NCI-H1048 (cell line): Measurements from ENCODE around the gene MAPK11.

ENCODE experiments used
- DNase-seq: peaks from one replicate; lab custom pipeline; 2025; lab: John Stamatoyannopoulos, UW

Gene MAPK11

DNA sequence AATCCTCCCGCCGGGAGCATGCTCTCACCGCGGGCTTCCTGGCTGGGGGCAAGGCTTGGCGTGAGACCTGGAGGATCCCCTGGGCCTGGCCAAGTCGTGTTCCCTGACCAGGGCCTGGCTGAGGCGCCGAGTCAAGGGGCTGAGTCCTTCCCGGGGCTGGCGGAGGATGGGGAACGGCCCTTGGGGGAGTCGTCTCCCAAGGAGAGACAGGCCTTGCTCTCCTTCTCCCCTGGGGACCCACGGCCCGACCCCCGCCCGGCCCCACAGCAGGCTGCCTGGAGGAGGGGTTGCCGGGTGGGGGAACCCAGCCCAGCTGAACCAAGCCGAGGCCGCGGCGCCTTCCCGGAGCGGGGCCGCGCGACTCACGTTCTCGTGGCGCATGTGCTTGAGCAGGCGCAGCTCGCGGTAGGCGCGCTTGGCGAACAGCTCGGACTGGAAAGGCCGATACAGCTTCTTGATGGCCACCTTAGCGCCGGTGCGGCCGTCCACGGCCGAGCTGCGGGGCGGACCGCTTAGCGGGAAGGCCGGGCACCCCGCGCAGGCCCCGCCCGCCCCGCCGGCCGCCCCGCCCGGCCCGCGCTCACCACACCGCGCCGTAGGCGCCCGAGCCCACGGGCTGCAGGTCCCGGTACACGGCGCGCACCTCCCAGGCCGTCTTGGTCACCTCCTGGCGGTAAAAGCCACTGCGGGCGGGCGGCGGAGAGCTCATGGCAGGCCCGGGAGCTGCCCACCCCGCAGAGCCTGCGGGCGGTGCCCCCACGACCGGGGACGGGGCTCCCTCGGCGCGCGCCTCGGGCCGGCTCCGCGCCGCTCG is 9.2 kb downstream of the MAPK11 start:
- no peak for DNase-seq

DNA sequence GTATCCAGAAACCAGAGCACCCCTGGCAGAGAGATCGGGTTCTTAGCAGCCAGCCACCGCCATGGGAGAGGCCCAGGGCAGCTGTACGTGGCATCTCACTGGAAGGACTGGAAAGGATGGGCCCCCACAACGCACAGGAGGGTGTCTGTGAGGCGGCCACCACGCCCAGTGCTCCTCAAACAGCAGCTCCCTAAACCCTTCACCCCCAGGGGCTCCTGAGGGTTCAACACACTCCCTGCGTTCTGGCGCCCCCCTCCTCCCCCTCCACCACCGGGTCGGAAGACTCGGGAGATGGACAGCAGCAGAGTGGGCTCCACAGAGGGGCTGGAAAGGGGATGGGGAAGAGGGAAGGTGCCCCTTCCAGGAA is 9.8 kb downstream of the MAPK11 start:
- DNase-seq, result no peak

DNA sequence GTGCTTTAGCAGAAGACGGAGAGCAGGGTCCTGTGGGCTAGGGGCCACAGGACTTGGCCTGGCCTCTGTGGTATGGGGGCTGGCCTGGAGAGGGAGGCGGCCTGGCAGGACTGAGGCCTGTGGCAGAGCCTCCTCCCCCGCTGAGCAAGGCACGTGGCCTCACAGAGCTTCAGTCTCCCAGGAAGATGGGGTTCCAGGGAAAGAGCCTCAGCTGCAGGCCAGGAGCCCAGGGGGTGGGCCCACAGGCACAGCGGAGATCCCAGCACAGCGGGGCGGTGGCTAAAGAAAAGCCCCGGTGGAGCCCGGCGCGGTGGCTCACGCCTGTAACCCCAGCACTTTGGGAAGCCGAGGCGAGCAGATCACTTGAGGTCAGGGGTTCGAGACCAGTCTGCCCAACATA is 10.9 kb downstream of the MAPK11 start:
- no peak for DNase-seq

DNA sequence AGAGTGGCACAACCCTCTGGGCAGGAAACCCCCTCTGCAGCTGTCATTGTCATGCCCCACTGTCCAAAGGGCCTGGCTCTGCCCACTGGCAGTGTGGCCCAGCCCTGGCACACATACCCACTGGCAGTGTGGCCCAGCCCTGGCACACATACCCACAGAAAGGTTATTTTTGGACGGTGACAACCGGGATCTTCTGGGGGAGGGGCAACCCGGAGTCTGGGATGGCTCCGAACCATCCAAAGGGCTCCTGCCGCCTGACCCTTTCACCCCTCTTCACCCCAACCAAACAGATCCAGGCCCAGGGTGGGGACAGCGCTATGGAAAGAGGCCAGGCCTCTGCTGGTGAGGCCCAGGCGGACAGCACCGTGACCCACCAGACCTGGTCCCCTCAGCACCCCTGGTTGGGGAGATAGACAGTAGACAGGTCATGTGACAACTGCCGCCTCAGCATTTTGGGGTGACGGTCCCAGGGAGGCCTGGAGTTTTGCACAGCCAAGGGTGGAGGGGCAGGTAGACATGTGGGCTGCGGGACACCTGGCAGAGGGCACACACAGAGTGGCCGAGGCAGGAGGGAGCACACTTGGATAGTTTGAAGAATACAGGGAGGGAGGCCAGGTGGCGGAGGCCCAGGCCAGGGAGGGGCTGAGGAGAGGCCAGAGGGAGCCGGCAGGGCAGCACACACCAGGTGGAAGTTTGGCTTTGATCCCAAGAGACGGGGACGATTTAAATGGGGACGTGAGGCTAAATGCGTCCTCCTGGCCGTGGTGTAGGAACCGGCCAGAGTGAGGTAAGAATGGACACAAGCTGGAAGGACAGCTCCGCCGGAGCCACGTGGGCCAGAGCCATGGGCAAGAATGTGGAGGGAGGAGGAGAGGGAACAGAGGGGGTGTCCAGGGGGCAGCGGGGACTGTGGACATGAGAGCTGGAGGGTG is 11.6 kb downstream of the MAPK11 start:
- no peak for DNase-seq

DNA sequence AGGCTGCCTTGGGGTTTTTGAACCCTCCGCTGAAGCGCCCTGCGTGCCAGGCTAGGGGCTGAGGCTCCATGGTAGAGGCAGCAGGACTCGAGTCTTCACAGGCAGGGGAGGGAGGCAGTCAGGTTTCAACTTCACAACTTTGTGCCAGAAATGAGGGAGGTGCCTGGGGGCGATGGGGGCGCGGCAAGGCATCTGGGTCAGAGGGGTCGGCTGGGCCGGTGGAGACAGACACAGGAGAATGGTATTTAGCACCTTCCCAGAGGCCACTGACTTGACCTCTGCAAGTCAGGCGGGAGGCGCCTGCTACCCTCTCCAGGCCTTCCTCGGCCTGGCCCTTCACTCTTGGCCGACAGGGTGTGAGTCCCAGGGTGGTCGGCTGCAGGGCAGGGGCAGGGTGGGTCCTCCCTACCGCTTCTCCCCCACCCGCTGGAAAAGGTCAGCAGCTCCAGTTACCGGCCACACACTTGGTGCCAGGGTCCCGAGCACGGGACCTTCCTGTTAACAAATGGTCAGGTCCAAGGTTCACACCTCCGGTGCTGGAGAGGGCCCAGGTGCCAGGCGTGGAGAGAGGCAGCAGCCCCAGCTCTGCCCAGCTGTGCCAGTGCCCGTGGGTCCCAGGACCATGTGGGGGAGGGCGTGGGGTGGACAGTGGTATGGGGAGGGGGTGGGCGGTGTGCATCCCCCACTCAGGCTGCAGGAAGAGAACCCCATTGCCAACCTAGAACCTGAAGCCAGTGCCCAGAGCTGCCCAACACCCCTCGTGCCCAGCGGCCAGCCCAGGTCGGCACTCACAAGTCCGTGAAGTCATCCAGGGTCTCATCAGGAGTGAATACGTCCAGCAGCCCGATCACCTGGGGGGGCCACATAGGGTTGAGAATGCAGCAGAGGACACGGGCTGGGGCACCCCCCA is 12.5 kb downstream of the MAPK11 start:
- no peak for DNase-seq

DNA sequence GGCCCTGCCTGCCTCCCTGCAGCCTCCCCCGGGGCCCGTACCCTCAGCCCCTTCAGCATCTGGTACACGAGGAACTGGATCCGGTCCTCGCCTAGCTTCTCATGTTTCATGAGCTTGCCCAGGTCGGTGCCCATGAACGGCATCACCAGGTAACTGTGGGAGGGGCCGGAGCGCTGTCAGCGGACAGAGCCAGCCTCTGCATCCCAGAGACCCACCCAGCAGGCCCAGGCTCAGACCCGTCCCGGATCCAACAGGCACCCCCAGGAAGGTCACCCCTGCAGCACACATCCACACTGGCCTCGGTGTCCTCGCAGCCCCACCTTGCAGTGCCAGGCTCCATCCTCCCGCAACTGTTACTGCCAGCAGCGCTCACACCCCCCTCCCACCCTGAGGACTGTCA is 13.1 kb downstream of the MAPK11 start:
- DNase-seq, result no peak

DNA sequence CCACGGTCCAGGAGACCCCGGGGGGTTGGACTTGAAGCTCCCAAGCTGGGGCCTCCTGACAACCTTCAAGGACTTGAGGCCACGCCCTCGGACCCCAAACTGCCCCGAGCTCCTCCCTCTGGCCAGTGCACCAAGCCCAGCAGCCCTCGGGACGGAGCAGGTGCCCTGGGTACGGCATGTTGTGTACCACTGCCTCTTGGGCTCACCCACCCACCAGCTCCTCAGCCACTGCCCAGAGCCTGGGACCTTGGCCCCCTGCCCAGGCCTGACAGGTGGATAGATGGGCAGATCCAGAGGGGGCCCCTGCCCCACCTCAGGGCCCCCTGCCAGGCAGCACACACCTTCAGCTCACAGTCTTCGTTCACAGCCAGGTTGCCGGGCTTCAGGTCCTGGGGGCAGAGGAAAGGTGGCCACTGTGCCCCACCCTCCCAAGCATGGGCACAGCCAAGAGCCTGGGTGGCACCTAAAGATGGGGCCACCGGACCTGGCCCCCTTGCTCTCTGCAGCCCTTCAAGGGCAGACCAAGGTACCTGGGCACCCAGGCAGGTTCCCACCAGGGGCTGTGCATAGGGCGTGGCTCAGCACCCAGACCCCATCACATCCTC is 13.8 kb downstream of the MAPK11 start:
- DNase-seq, result no peak

DNA sequence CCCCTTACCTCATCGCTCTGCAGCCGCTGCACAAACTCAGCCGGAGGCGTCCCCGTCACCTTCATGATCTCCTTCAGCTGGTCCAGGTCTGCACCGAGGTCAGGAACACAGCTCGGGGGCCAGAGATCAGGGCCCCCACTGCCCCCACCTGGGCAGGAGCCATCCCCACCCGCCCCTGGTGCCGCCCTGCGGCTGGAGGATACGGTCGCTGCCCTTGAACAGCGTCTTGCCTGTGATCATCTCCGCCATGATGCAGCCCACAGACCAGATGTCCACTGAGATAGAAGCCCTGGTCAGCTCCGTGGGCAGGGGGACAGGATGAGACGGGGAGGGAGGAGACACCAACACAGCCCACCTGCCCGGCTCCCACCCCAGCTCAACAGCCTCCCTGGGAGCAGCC is 14.6 kb downstream of the MAPK11 start:
- no peak for DNase-seq

DNA sequence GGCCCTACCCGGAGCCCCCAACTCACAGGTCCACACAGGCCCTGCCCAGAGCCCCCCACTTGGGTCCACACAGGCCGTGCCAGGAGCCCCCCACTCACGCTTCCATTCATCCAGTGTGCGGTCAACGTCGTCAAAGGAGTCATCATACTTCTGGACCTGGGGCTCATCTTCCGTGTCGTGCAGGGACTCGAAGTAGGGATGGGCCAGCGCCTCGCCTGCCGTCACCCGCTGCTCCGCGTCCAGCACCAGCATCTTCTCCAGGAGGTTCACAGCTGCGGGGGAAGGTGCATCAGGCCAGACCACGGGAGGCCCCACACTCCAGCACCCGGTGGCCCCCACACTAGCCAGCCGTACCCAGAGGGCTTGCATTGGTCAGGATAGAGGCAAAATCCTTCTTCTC is 15.1 kb downstream of the MAPK11 start:
- no peak for DNase-seq

DNA sequence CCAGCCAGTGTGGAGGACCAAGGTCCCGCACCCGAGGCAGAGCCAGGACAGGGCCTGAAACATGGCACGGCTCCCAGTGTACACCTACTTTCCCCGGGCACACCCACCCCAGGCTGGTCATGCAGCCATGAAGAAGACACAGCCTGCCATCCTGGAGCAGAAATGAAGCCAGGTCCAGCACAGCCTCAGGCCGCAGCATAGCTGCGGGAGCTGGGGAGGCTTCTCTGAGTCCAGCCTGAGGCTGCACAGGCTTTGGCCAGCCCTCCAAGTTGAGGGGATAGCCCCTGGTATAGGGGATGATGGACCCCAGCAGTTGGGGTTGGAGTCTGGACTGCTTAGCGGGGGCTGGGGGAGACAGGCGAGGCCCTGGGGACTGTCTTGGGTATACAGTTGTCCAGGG is 16.2 kb downstream of the MAPK11 start:
- no peak for DNase-seq

DNA sequence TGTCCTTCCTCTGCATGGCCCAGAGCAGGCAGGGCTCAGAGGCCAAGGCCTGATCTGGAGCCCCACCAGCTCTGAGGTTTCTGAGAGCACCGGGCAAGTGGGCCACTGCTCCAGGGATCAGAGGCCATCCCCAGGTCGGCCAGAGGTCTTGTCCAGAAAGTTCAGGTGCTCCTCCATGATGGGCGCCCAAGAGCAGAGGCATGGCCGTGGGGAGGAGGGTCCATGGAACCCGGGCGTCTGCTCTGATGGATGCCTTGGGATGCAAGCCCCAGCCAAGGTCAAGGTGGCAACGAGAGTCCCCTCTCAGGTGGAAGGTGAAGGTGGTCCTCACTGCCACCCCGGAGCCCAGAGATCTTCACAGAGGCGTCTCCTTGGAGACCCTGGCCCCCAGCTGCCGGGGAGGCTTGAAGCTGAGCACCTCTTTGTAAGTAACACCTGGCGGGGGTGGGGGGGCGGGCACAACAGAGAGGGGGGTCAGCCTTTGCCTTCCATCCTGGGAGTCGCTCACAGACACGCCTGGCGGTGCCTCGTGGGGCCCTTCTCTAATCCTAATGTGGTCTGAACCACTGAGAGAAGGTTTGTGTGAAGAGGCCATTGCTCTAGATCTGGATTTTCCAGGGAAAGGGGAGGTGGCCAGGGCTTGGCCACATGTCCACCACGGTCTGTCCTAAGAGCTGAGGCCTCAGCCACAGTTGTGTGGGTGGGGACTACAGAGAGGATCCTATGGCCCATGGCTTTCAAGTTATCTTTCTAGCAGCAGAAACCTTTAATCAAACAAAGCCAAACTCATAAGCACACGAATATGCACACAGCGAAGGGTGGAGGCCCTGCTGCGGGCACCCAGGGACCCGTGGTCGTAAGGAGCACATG is 16.9 kb downstream of the MAPK11 start:
- no peak for DNase-seq

DNA sequence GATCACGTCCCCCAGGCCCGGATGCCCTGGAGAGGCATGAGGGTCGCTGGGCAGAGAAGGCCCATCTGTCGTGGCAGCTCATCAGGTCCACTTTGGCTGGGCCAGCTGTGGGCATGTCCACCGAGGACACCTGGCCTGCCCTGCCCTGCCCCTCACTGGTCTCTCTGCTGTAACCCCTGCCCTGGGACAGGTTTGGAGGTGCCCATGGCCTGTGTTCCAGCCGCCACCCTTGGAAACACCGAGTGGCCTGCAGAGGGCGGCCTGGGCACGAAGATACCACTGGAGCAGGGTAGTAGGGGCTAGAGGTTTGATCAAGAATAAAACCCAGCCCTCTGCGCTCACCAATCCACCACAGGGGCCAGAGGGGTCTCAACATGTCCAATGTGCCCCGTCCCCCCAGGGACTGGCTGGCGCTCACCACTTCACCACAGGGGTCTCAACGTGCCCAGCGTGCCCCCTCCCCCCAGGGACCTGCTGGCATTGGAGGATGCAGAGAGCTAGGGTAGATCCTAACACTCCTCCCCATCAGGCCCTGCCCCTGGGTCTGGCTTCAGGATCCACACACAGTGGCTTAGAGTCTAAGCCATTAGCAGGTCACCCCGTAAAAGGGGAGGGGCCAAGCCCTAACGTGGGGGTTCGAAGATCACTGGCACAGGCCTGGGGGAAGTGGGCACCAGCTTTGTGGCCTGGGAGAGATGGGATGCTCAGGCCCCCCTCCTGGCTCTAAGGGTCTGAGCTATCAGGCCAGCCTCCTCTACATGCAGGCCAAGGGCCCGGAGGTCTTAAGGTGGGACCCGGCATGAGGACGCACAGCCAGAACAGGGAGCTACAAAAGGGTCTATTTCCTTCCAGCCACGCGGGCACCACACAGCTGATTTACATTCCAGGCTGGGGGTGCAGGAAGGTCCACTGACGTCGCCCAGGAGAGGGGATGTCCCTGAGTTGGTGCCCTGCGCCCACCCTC is 17.8 kb downstream of the MAPK11 start:
- no peak for DNase-seq

DNA sequence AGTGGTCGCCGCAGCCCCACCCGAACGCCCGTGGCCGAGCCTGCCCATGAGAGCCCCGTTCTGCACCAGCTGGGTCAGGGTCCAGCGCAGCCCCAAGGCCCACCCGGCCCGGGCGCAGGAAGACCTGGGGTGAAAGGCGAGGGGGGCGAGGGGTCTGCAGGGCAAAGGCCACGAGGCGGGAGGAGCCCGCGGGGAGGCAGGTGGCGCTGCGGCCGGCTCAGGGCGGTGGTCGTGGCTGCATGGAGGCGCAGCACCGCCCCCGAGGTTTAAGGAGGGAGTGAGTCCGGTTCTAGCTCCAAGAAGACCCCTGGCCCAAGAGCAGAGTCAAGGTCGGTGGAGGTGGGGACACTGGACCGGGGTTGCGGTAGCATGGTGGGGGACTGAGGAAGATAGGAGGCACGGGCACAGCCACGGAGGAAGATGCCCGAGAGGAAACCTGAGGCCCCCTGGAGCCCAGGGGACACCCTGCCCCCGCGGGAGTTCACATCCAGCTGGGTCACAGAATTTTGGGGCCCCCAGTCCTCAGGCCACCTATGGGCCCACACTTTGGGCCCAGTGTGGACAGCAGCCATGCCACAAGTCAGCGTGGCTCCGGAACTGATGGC is 18.6 kb downstream of the MAPK11 start:
- DNase-seq, result no peak

DNA sequence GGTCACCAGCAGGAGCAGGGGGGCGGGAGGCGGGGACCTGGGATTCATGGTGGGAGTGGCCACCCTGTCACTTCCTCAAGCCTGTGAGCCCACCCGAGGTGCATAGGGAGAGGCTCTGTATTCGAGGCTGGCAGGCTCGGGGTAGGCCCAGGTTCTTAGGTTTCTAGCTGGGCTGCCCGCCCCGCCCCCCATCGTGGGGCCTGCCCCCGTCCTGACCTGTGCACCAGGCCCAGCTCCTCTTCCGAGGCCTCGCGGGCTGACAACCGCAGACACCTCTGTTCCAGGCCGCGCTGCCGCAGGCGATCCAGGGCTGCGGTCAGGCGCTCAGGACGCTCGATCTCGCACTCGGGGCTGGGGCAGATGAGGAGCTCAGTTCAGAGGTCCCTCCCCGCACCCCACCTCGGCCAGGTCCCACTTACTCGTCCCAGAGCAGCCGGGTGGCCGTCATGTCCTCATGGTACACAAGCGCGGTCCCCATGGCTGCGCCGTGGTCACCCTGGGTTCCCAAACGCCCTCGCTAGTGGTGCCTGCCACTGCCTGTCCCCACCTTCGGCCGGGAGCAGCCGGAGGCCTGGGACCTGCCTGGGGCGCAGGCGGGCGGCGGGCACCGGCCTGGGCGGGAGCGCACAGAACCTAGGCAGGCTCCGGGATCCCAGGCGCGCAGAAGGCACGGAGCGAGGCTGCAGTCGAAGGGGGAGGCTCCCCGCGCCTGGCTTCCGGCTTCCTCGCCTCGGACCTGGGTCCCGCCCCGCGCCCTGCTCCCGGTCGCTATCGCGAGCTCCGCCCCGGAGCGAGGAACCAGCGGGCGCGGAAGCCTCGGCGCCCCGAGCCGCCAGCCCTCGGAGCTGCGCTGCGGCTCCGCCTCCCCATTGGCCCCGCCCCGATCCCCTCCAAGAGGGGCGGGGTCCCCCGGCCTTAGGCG is 19.4 kb downstream of the MAPK11 start, which contains the start of gene HDAC10:
Gene HDAC10, minus strand, starts transcription at position 711 of the 922 bp plus-strand sequence. Its CDS starts 233 bp downstream, at position 478.
- DNase-seq, result peak; percentile 73

DNA sequence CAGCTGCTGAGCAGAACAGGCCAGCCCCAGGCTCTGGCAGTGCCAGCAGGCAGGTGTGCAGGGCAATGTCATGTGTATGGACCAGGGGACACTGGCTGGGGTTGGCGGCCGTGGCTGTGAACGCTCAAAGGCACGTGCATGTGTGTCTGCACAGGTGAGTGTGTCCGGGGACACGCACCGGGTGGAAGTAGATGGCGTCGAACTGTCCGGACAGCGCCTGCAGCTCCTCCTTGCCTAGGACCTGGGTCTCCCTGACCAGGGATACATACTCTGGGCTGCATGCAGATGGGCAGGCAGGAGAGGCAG is 20.0 kb downstream of the MAPK11 start:
- no peak for DNase-seq

DNA sequence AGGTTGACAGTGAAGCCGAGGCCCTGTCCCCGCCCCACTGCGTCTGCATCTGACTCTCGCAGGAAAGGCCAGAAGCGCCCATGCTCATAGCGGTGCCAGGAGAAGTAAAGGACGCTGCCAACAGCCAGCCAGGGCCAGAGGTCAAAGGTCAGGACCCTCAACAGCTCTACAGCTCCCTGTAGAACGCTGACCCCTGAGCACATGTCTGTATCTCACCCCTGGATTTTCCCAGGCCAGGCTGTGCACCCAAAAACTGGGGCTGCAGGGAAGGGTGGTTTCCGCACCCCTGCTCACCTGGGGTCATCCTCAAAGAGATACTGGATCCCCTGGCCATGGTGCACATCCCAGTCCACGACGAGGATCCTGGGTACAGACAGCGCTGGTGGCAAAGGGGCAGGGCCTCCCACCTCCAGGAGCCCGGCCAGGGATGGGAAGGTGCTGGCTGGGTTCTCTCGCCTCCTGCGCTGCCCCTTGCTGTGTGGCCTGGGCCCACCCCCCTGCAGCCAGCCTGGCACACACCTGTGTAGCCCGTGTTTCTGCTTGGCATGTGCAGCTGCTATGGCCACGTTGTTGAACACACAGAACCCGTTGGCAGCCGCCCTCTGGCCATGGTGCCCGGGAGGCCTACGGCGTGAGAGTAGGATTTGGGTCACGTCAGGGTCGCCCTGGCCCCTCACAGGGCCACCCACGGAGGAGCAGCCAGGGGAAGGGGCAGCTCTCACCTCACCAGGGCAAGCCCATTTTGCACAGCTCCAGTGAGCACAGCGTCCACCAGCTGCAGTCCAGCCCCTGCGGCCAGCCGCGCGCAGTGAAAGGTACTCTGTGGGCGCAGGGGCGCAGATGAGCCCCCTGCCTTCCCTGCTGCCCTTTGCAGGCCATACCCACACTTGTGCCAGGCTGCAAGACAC is 20.6 kb downstream of the MAPK11 start:
- no peak for DNase-seq
